H1 (cell line): ENCODE results near the gene CACNA1B. TPM values are rescaled to one million over a fixed set of nuclear protein-coding genes. Genes with fewer than 3 reads are reported as not detected.

Source experiments
- BACH1 ChIP-seq: IDR thresholded peaks from 2 replicates; pipeline ENCODE4 v1.6.1; 2012; ENCODE audit warnings: low read length, improper control_type of control experiment
- BRCA1 ChIP-seq: IDR thresholded peaks from 2 replicates; pipeline ENCODE4 v1.6.1; 2012; ENCODE audit warnings: low read depth, low read length, improper control_type of control experiment
- E2F6 ChIP-seq: IDR thresholded peaks from 2 replicates; pipeline ENCODE4 v1.6.1; 2012; ENCODE audit warnings: inconsistent platforms
- KDM1A ChIP-seq: fragments of 200-600, 300-600 bp; sonication (generic); IDR thresholded peaks from 2 replicates; pipeline ENCODE4 v1.7.1; 2016; ENCODE audit warnings: mild to moderate bottlenecking, low read length, borderline replicate concordance
- MAX ChIP-seq: IDR thresholded peaks from 2 replicates; pipeline ENCODE4 v1.6.1; 2012; ENCODE audit warnings: inconsistent platforms
- PHF8 ChIP-seq: fragments of 200-600 bp; sonication (generic); conservative IDR thresholded peaks from 2 replicates; pipeline ENCODE4 v1.7.1; 2012; ENCODE audit warnings: low read depth, mild to moderate bottlenecking, inconsistent platforms, low read length, moderate library complexity
- RXRA ChIP-seq: IDR thresholded peaks from 2 replicates; pipeline ENCODE4 v1.6.1; 2011; ENCODE audit warnings: low read depth, mild to moderate bottlenecking, low read length, moderate library complexity; ENCODE audit not compliant: insufficient read depth
- polyA plus RNA-seq, 7 experiments: library from polyadenylated mRNA; depleted of rRNA in 3 of 7; stranded (reverse) in 5 of 7; unstranded in 2 of 7; fragments of >200 nt in 5 of 7; fragments of 200-250 nt in 2 of 7; gene quantifications; 1 replicate in 5 of 7; 2 replicates in 1 of 7; 4 replicates in 1 of 7; pipeline versions ENCODE4 v1.2.1 to v1.2.3, GENCODE V29; 2011 to 2013; ENCODE audit warnings: missing spikeins in 2 of 7, mixed read lengths in 2 of 7
- total RNA-seq: library from RNA; stranded (reverse); fragmentation: NEBNext Ultra II Directional; extraction: Animal tissue kit (Norgen Biotek cat#: 25700); gene quantifications from 2 replicates; pipeline ENCODE4 v1.2.1, GENCODE V29; 2021

The CACNA1B gene
- total and polyA plus RNA-seq, 2 of the 8 experiments (the other 6 are each of a cell fraction or from before 2014, with no cell fraction given): 1.5 to 5.7 TPM

- TF ChIP-seq BACH1: no peak
- TF ChIP-seq BRCA1: no peak
- TF ChIP-seq KDM1A: no peak
- TF ChIP-seq PHF8: no peak
- TF ChIP-seq E2F6: no peak
- TF ChIP-seq RXRA: no peak
- no peak for TF ChIP-seq MAX
Observed at GRCh38 chr9:137913132-137913531, 35.5 kb downstream of the CACNA1B start (continued).
